Thymus (tissue), 11 donors: ENCODE measurements around the gene GRM4. TPM values are rescaled to one million over a fixed set of nuclear protein-coding genes. Genes with fewer than 3 reads are reported as not detected.

Experiments
- DNase-seq, 9 donors: peaks; one replicate each; pipeline ENCODE4 v3.0.0-alpha.2; 2013; ENCODE audit warnings: low spot score in 9 of 9, low read depth in 6 of 9, missing footprints in 1 of 9
- H3K27ac ChIP-seq, 2 donors: one replicate each; pipeline ENCODE4 v1.5.1; 2013; ENCODE audit warnings: control low read depth in 1 of 2, low read depth in 1 of 2, low read length in 1 of 2, mild to moderate bottlenecking in 1 of 2, moderate library complexity in 1 of 2
- H3K27me3 ChIP-seq, 2 donors: one replicate each; pipeline ENCODE4 v1.5.1; 2013; ENCODE audit warnings: low read length in 1 of 2; ENCODE audit not compliant: control insufficient read depth in 2 of 2, insufficient read depth in 1 of 2
- H3K36me3 ChIP-seq, 2 donors: one replicate each; pipeline ENCODE4 v1.5.1; 2013; ENCODE audit warnings: low read length in 1 of 2, mild to moderate bottlenecking in 1 of 2, moderate library complexity in 1 of 2; ENCODE audit not compliant: control insufficient read depth in 2 of 2, insufficient read depth in 2 of 2
- H3K4me1 ChIP-seq, 2 donors: one replicate each; pipeline ENCODE4 v1.5.1; 2013; ENCODE audit warnings: low read length in 2 of 2; ENCODE audit not compliant: control insufficient read depth in 2 of 2, insufficient read depth in 2 of 2
- H3K4me3 ChIP-seq, 2 donors: one replicate each; pipeline ENCODE4 v1.5.1; 2013; ENCODE audit warnings: low read length in 2 of 2, control low read depth in 1 of 2, mild to moderate bottlenecking in 1 of 2
- H3K9me3 ChIP-seq, 2 donors: one replicate each; pipeline ENCODE4 v1.5.1; 2013; ENCODE audit warnings: low read length in 1 of 2, mild to moderate bottlenecking in 1 of 2; ENCODE audit not compliant: control insufficient read depth in 2 of 2, insufficient read depth in 1 of 2
- WGBS: extraction: QIAGEN DNeasy Blood & Tissue Kit; methylation state at CpG from one replicate; pipeline ENCODE4 v1.1.7; 2013; 5-methylcytosine and 5-hydroxymethylcytosine counted together
- polyA plus RNA-seq: library from polyadenylated mRNA; stranded (reverse); fragments of 200-250 nt; gene quantifications from one replicate; pipeline ENCODE4 v1.2.3, GENCODE V29; 2013
- total RNA-seq: library from RNA; stranded (reverse); fragments of 120-200 nt; gene quantifications from one replicate; pipeline ENCODE4 v1.2.4, GENCODE V29; 2013
- donor health status: healthy.

The GRM4 gene
- total and polyA plus RNA-seq, 2 donors: 0.14 to 0.27 TPM

GRCh38 chr6:34059136-34059731 lies 86.7 kb downstream of the GRM4 start:
- H3K27me3 ChIP-seq: peaks cover 0 to 43% of the 10 kb centered on the region in 2 donors
- no peaks in the 10 kb centered on the region for H3K4me1 ChIP-seq
- 90% methylated on average over 17 of the region's 17 CpGs for WGBS
- no peaks in the 10 kb centered on the region for H3K36me3 ChIP-seq
- H3K9me3 ChIP-seq: peaks cover 0 to 4% of the 10 kb centered on the region in 2 donors
- H3K4me3 ChIP-seq: no peak overlapping the region
- no peak for DNase-seq
- H3K27ac ChIP-seq: no peak overlapping the region

GRCh38 chr6:34057790-34058189 lies 88.1 kb downstream of the GRM4 start:
- H3K4me1 ChIP-seq: no peaks in the 10 kb centered on the region
- H3K36me3 ChIP-seq: no peaks in the 10 kb centered on the region
- no peak overlapping the region for H3K27ac ChIP-seq
- WGBS: 94% methylated on average over 6 of the region's 6 CpGs
- DNase-seq: no peak
- H3K9me3 ChIP-seq: peaks cover 0 to 4% of the 10 kb centered on the region in 2 donors
- no peak overlapping the region for H3K4me3 ChIP-seq
- H3K27me3 ChIP-seq: peaks cover 0 to 35% of the 10 kb centered on the region in 2 donors

- Histone ChIP-seq H3K4me1 (no peaks in the 10 kb centered on the region), H3K27me3 (peaks cover 0 to 37% of the 10 kb centered on the region in 2 donors), H3K36me3 (no peaks in the 10 kb centered on the region), H3K27ac (no peak overlapping the region), H3K9me3 (peaks cover 0 to 4% of the 10 kb centered on the region in 2 donors), H3K4me3 (no peak overlapping the region)
- DNase-seq: no peak
- 95% methylated on average over 16 of the region's 16 CpGs for WGBS
Measured at GRCh38 chr6:34057191-34057590, 88.7 kb downstream of the GRM4 start.

- 64% methylated on average over 36 of the region's 36 CpGs for whole genome bisulfite sequencing
- Histone ChIP-seq H3K36me3 (no peaks in the 10 kb centered on the region), H3K27me3 (peaks cover 0 to 42% of the 10 kb centered on the region in 2 donors), H3K9me3 (peaks cover 0 to 4% of the 10 kb centered on the region in 2 donors), H3K4me1 (no peaks in the 10 kb centered on the region), H3K4me3 (no peak overlapping the region), H3K27ac (no peak overlapping the region)
- no peak for DNase-seq
Measured at GRCh38 chr6:34056305-34057108, 89.4 kb downstream of the GRM4 start.

- Histone ChIP-seq H3K27ac (no peak overlapping the region), H3K36me3 (no peaks in the 10 kb centered on the region), H3K4me3 (no peak overlapping the region), H3K4me1 (no peaks in the 10 kb centered on the region), H3K9me3 (peaks cover 0 to 4% of the 10 kb centered on the region in 2 donors), H3K27me3 (peaks cover 0 to 45% of the 10 kb centered on the region in 2 donors)
- 67% methylated on average over 18 of the region's 18 CpGs for WGBS
- peak; percentile 26 to 79 (median 46) for DNase-seq
Measured at GRCh38 chr6:34055223-34055933, 90.5 kb downstream of the GRM4 start.

GRCh38 chr6:34053721-34054120 lies 92.2 kb downstream of the GRM4 start:
- no peak overlapping the region for H3K27ac ChIP-seq

GRCh38 chr6:34052918-34053608 lies 92.8 kb downstream of the GRM4 start:
- Histone ChIP-seq H3K27ac (no peak overlapping the region), H3K4me1 (no peaks in the 10 kb centered on the region)
- WGBS: 93% methylated on average over 7 of the region's 7 CpGs

More at GRCh38 chr6:34053721-34054120, 92.2 kb downstream of the GRM4 start:
- no peak for DNase-seq
- WGBS: 76% methylated on average over 8 of the region's 8 CpGs
- H3K9me3 ChIP-seq: peaks cover 0 to 4% of the 10 kb centered on the region in 2 donors
- H3K4me3 ChIP-seq: no peak overlapping the region
- H3K4me1 ChIP-seq: no peaks in the 10 kb centered on the region
- H3K27me3 ChIP-seq: peaks cover 0 to 44% of the 10 kb centered on the region in 2 donors
- H3K36me3 ChIP-seq: no peaks in the 10 kb centered on the region

GRCh38 chr6:34052071-34052825 lies 93.6 kb downstream of the GRM4 start:
- Histone ChIP-seq H3K4me1 (no peaks in the 10 kb centered on the region), H3K4me3 (no peak overlapping the region), H3K36me3 (no peaks in the 10 kb centered on the region), H3K27me3 (peaks cover 0 to 41% of the 10 kb centered on the region in 2 donors), H3K9me3 (peaks cover 0 to 4% of the 10 kb centered on the region in 2 donors), H3K27ac (no peak overlapping the region)
- no peak for DNase-seq
- 90% methylated on average over 8 of the region's 8 CpGs for WGBS

More at GRCh38 chr6:34052918-34053608, 92.8 kb downstream of the GRM4 start:
- Histone ChIP-seq H3K36me3 (no peaks in the 10 kb centered on the region), H3K4me3 (no peak overlapping the region), H3K27me3 (peaks cover 0 to 44% of the 10 kb centered on the region in 2 donors), H3K9me3 (peaks cover 0 to 4% of the 10 kb centered on the region in 2 donors)
- DNase-seq: no peak
